CD4-positive, alpha-beta T cell (primary cell): ENCODE results near the gene AURKAIP1. TPM values are rescaled to one million over a fixed set of nuclear protein-coding genes. Genes with fewer than 3 reads are reported as not detected.
"Not testable (repeated sequence)": the region's sequence is repeated elsewhere in the genome, so short reads cannot be mapped to it uniquely, and the experiment has no call there.

ENCODE experiments used
- ATAC-seq: fragments of 200-7000 bp; cut with Tn5 transposase; one replicate; pipeline ENCODE4 v1.10.0; 2022; ENCODE audit warnings: mild to moderate bottlenecking; ENCODE audit not compliant: poor library complexity
- CTCF ChIA-PET: fragments of 350-600 bp; sonication (Branson Sonifier 250); formaldehyde crosslinking; loops from one replicate; lab custom pipeline; 2021; ENCODE audit warnings: antibody characterized with exemption, inconsistent platforms; lab: Charles Lee
- POLR2A ChIA-PET: fragments of 350-600 bp; sonication (Branson Sonifier 250); formaldehyde crosslinking; loops from one replicate; lab custom pipeline; 2021; ENCODE audit warnings: antibody characterized with exemption, inconsistent platforms; lab: Charles Lee
- DNase-seq, 14 experiments: peaks; one replicate each; pipeline ENCODE4 v3.0.0-alpha.2; 2013 to 2020; ENCODE audit warnings: mixed read lengths in 2 of 14
- H3K27ac ChIP-seq, 2 donors: one replicate each; pipeline versions ENCODE4 v1.5.1 to v1.7.0; 2013; ENCODE audit warnings: low read length in 2 of 2, low read depth in 1 of 2, mild to moderate bottlenecking in 1 of 2
- H3K27me3 ChIP-seq, 2 experiments: 1 replicate in 1 of 2; 2 replicates in 1 of 2; pipeline versions ENCODE4 v1.6.1 to v1.7.0; 2013; ENCODE audit warnings: low read length in 2 of 2, control low read depth in 1 of 2, mild to moderate bottlenecking in 1 of 2, moderate library complexity in 1 of 2; ENCODE audit not compliant: insufficient read depth in 2 of 2, control insufficient read depth in 1 of 2
- H3K36me3 ChIP-seq: one replicate; pipeline ENCODE4 v1.6.1; 2013; ENCODE audit warnings: low read length, control low read depth; ENCODE audit not compliant: insufficient read depth
- H3K4me1 ChIP-seq: one replicate; pipeline ENCODE4 v1.6.1; 2013; ENCODE audit warnings: low read length, control low read depth; ENCODE audit not compliant: insufficient read depth
- H3K4me3 ChIP-seq: one replicate; pipeline ENCODE4 v1.5.1; 2013; ENCODE audit warnings: mild to moderate bottlenecking, low read length, moderate library complexity
- H3K9me3 ChIP-seq, 2 experiments: 1 replicate in 1 of 2; 2 replicates in 1 of 2; pipeline versions ENCODE4 v1.6.1 to v1.7.0; 2013; ENCODE audit warnings: low read length in 2 of 2, mild to moderate bottlenecking in 2 of 2, control low read depth in 1 of 2, moderate library complexity in 1 of 2; ENCODE audit not compliant: control insufficient read depth in 1 of 2, insufficient read depth in 1 of 2
- H3K27ac Mint-ChIP-seq: one replicate; pipeline ENCODE4 v1.8.0; 2020; ENCODE audit warnings: mixed read lengths
- H3K27me3 Mint-ChIP-seq: one replicate; pipeline ENCODE4 v1.8.0; 2021; ENCODE audit warnings: mixed read lengths
- H3K36me3 Mint-ChIP-seq: one replicate; pipeline ENCODE4 v1.8.0; 2021; ENCODE audit warnings: low read depth, mixed read lengths
- H3K4me1 Mint-ChIP-seq: one replicate; pipeline ENCODE4 v1.8.0; 2021; ENCODE audit warnings: low read depth, mixed read lengths
- H3K4me3 Mint-ChIP-seq: one replicate; pipeline ENCODE4 v1.8.0; 2020; ENCODE audit warnings: mild to moderate bottlenecking, mixed read lengths
- H3K9me3 Mint-ChIP-seq: one replicate; pipeline ENCODE4 v1.8.0; 2020; ENCODE audit warnings: mixed read lengths
- intact Hi-C, 2 experiments: fragments of 100-400 bp; cut with DNase I in 1 of 2; cut with micrococcal nuclease in 1 of 2; formaldehyde crosslinking; loops; one replicate each; pipeline versions ENCODE4 v1.15.1 to v1.9.0; 2023 to 2025; cut with DNase I, micrococcal nuclease
- total RNA-seq, 174 experiments: library from RNA in 2 of 174; stranded (reverse) in 2 of 174; gene quantifications; one replicate each; pipeline ENCODE4 v1.2.3 and lab custom pipeline; 2021 to 2026
- TF ChIP-seq, protein P1 (sequence below): fragments of 200-600 bp; IDR thresholded peaks from one replicate; pipeline ENCODE4 v1.8.0; 2022; ENCODE audit warnings: antibody characterized with exemption, mild to moderate bottlenecking

Gene AURKAIP1
- total RNA-seq, 2 experiments from 2014 or later: 59.2 to 64.6 TPM

GRCh38 chr1:1411626-1412025 lies 36.6 kb upstream of the AURKAIP1 start:
- ChIA-PET POLR2A (no interaction called here), CTCF (no interaction called here)
- H3K9me3 Mint-ChIP-seq: no peaks in the 10 kb centered on the region
- intact Hi-C loops: loop anchor here in 1 of 2 experiments (1.0 kb wide), 1 partner anchor 25 kb away; no protein-coding TSS in a partner anchor
- DNase-seq (peak in 1 of 14 experiments; percentile 21), ATAC-seq (no peak)
- Histone ChIP-seq H3K4me1 (peaks cover 21% of the 10 kb centered on the region), H3K27ac (no peak overlapping the region), H3K27me3 (no peaks in the 10 kb centered on the region), H3K9me3 (peaks cover 0 to 4% of the 10 kb centered on the region in 2 experiments), H3K4me3 (no peak overlapping the region), H3K36me3 (no peaks in the 10 kb centered on the region)
- no peak overlapping the region for H3K27ac Mint-ChIP-seq
- no peaks in the 10 kb centered on the region for H3K27me3 Mint-ChIP-seq
- TF ChIP-seq, protein P1, sequence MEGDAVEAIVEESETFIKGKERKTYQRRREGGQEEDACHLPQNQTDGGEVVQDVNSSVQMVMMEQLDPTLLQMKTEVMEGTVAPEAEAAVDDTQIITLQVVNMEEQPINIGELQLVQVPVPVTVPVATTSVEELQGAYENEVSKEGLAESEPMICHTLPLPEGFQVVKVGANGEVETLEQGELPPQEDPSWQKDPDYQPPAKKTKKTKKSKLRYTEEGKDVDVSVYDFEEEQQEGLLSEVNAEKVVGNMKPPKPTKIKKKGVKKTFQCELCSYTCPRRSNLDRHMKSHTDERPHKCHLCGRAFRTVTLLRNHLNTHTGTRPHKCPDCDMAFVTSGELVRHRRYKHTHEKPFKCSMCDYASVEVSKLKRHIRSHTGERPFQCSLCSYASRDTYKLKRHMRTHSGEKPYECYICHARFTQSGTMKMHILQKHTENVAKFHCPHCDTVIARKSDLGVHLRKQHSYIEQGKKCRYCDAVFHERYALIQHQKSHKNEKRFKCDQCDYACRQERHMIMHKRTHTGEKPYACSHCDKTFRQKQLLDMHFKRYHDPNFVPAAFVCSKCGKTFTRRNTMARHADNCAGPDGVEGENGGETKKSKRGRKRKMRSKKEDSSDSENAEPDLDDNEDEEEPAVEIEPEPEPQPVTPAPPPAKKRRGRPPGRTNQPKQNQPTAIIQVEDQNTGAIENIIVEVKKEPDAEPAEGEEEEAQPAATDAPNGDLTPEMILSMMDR: no peak
- peaks cover 21% of the 10 kb centered on the region for H3K4me1 Mint-ChIP-seq
- peaks cover 6% of the 10 kb centered on the region for H3K36me3 Mint-ChIP-seq
- peak overlapping the region; percentile 54 for H3K4me3 Mint-ChIP-seq

DNA sequence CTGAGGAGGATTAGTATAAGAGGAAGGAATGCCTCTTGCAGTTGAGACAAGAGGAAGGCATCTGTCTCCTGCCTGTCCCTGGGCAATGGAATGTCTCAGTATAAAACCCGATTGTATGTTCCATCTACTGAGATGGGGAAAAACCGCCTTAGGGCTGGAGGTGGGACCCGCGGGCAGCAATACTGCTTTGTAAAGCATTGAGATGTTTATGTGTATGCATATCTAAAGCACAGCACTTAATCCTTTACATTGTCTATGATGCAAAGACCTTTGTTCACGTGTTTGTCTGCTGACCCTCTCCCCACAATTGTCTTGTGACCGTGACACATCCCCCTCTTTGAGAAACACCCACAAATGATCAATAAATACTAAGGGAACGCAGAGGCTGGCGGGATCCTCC lies 35.2 kb upstream of the AURKAIP1 start:
- H3K36me3 ChIP-seq: peaks cover 12% of the 10 kb centered on the region
- Mint-ChIP-seq H3K4me3 (peak overlapping the region; percentile 78), H3K36me3 (peaks cover 18% of the 10 kb centered on the region), H3K4me1 (peaks cover 26% of the 10 kb centered on the region)
- H3K27ac Mint-ChIP-seq, H3K4me3 ChIP-seq, H3K9me3 ChIP-seq, intact Hi-C loops, DNase-seq, CTCF ChIA-PET, ATAC-seq, H3K27me3 ChIP-seq, H3K27me3 Mint-ChIP-seq, H3K27ac ChIP-seq, H3K9me3 Mint-ChIP-seq: not testable (repeated sequence)
- POLR2A ChIA-PET: interaction anchor here (5.3 kb wide), 1 partner anchor 35 kb away, joined by 39 read pairs; the partner anchor contains the start of gene AURKAIP1
- peaks cover 35% of the 10 kb centered on the region for H3K4me1 ChIP-seq

DNA sequence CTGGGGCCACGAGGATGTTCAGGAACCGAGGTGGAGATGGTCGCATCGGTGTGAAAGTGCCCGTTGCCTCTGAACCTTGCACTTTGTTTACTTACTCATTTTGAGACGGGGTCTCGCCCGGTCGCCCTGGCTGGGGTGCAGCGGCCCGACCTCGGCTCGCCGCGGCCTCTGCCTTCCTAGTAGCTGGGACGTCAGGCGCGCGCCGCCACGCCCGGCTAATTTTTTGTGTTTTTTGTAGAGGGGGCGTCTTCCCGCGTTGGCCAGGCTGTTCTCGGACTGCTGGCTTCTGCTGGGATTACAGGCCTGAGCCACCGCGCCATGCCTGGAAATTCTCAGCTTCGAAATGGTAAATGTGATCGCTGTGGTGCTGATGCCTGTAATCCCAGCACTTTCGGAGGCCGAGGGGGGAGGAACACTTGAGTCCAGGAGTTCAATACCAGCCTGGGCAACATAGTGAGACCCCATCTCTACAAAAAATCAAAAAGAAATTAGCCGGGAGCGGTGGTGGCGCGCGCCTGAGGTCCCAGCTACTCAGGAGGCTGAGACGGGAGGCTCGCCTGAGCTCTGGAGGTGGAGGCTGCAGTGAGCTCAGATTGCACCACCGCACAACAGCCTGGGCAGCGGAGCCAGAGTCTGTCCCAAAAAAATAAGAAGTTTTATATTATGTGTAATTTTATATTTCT lies 32.8 kb upstream of the AURKAIP1 start:
- ATAC-seq: peak; percentile 14
- peak overlapping the region; percentile 92 for H3K4me3 ChIP-seq

More for the DNA sequence above, 32.8 kb upstream of the AURKAIP1 start:
- TF ChIP-seq, protein P1: no peak
- ChIA-PET CTCF (interaction anchor here (1.0 to 2.4 kb wide), 5 partner anchors 9 to 97 kb away, joined by 3 to 8 read pairs (median 4); partner anchors contain the start of genes AURKAIP1 and CCNL2), POLR2A (interaction anchor here (1.3 to 5.3 kb wide), 4 partner anchors 9 to 207 kb away, joined by 3 to 45 read pairs (median 24); partner anchors contain the start of genes AURKAIP1, CCNL2, MIB2 and UBE2J2)
- no peaks in the 10 kb centered on the region for H3K9me3 Mint-ChIP-seq
- peak overlapping the region; percentile 89 for H3K4me3 Mint-ChIP-seq
- Histone ChIP-seq H3K4me1 (peaks cover 41% of the 10 kb centered on the region), H3K27ac (peak overlapping the region; percentile 50 to 67), H3K27me3 (no peaks in the 10 kb centered on the region), H3K36me3 (peaks cover 31% of the 10 kb centered on the region), H3K9me3 (peaks cover 0 to 4% of the 10 kb centered on the region in 2 experiments)
- H3K27me3 Mint-ChIP-seq: no peaks in the 10 kb centered on the region
- intact Hi-C loops: loop anchor here (1.0 to 2.0 kb wide), 5 partner anchors 8 to 291 kb away; partner anchors contain the start of genes AURKAIP1 (in 2 of the 2), B3GALT6 (in 1 of the 2), C1orf159 (in 1 of the 2) and CCNL2 (in 1 of the 2)
- DNase-seq: peak in 4 of 14 experiments; percentile 16 to 59 (median 37)
- peak overlapping the region; percentile 91 for H3K27ac Mint-ChIP-seq
- peaks cover 36% of the 10 kb centered on the region for H3K36me3 Mint-ChIP-seq
- peaks cover 32% of the 10 kb centered on the region for H3K4me1 Mint-ChIP-seq
